HepG2 (cell line): ENCODE measurements around the gene COLGALT1. TPM values are rescaled to one million over a fixed set of nuclear protein-coding genes. Genes with fewer than 3 reads are reported as not detected.

Experiments
- CHD2 ChIP-seq: IDR thresholded peaks from 2 replicates; pipeline ENCODE4 v1.6.1; 2011; ENCODE audit warnings: low read depth, low read length, improper control_type of control experiment
- ESRRA ChIP-seq: sonication (generic); formaldehyde crosslinking; IDR thresholded peaks from 2 replicates; pipeline ENCODE4 v1.5.1; 2020; ENCODE audit warnings: mild to moderate bottlenecking, low read depth, missing genetic modification reagents
- GABPB1 ChIP-seq: IDR thresholded peaks from 2 replicates; pipeline ENCODE4 v1.6.1; 2016; ENCODE audit warnings: mild to moderate bottlenecking, missing genetic modification reagents, moderate library complexity, missing compliant biosample characterization
- GFI1 ChIP-seq: sonication (generic); formaldehyde crosslinking; IDR thresholded peaks from 2 replicates; pipeline ENCODE4 v1.5.0; 2020; ENCODE audit warnings: missing genetic modification reagents, mild to moderate bottlenecking, borderline replicate concordance
- HNF4A ChIP-seq: sonication (generic); formaldehyde crosslinking; IDR thresholded peaks from 2 replicates; pipeline ENCODE4 v1.4.0; 2020; ENCODE audit warnings: missing genetic modification reagents
- HNRNPH1 ChIP-seq: fragments of 200-400 bp; formaldehyde crosslinking; optimal IDR thresholded peaks from 2 replicates; pipeline ENCODE3; 2017; ENCODE audit warnings: mild to moderate bottlenecking, low read depth, low read length
- HNRNPL ChIP-seq: fragments of 200-400 bp; formaldehyde crosslinking; IDR thresholded peaks from 2 replicates; pipeline ENCODE4 v1.6.1; 2017; ENCODE audit warnings: mild to moderate bottlenecking, low read depth, low read length
- KLF12 ChIP-seq: sonication (generic); formaldehyde crosslinking; IDR thresholded peaks from 2 replicates; pipeline ENCODE4 v1.4.0; 2020; ENCODE audit warnings: missing genetic modification reagents, borderline replicate concordance
- KMT2A ChIP-seq: sonication (generic); formaldehyde crosslinking; IDR thresholded peaks from 2 replicates; pipeline ENCODE4 v1.4.0; 2020; ENCODE audit warnings: missing genetic modification reagents
- MAFK ChIP-seq, 2 experiments: IDR thresholded peaks in 1 of 2; conservative IDR thresholded peaks in 1 of 2; 2 replicates each; pipeline ENCODE4 v1.6.1; 2011; ENCODE audit warnings: improper control_type of control experiment in 2 of 2, low read length in 2 of 2
- NCOR1 ChIP-seq: fragments of 200-600 bp; sonication (generic); IDR thresholded peaks from 2 replicates; pipeline ENCODE4 v1.7.0; 2017; ENCODE audit warnings: antibody characterized with exemption, low read length, borderline replicate concordance
- NFYC ChIP-seq: IDR thresholded peaks from 2 replicates; pipeline ENCODE4 v1.6.1; 2016; ENCODE audit warnings: missing genetic modification reagents, missing compliant biosample characterization
- TFAP4 ChIP-seq: sonication (generic); IDR thresholded peaks from 2 replicates; pipeline ENCODE4 v1.6.1; 2016; ENCODE audit warnings: low read depth, borderline replicate concordance
- ZFX ChIP-seq: sonication (generic); formaldehyde crosslinking; IDR thresholded peaks from 2 replicates; pipeline ENCODE4 v1.4.0; 2020; ENCODE audit warnings: mild to moderate bottlenecking, low read depth, missing genetic modification reagents, moderate library complexity
- ZKSCAN5 ChIP-seq: sonication (generic); formaldehyde crosslinking; IDR thresholded peaks from 2 replicates; pipeline ENCODE4 v1.5.1; 2020; ENCODE audit warnings: mild to moderate bottlenecking, missing genetic modification reagents
- ZNF253 ChIP-seq: sonication (generic); formaldehyde crosslinking; IDR thresholded peaks from 2 replicates; pipeline ENCODE4 v1.8.0; 2022; ENCODE audit warnings: mild to moderate bottlenecking, missing genetic modification reagents, borderline replicate concordance
- ZNF354B ChIP-seq: sonication (generic); formaldehyde crosslinking; IDR thresholded peaks from 2 replicates; pipeline ENCODE4 v1.8.0; 2022; ENCODE audit warnings: mild to moderate bottlenecking, missing genetic modification reagents
- ZNF451 ChIP-seq: sonication (generic); formaldehyde crosslinking; IDR thresholded peaks from 2 replicates; pipeline ENCODE4 v1.5.0; 2020; ENCODE audit warnings: mild to moderate bottlenecking, missing genetic modification reagents
- ZNF513 ChIP-seq: sonication (generic); formaldehyde crosslinking; conservative IDR thresholded peaks from 2 replicates; pipeline ENCODE4 v1.5.0; 2020; ENCODE audit warnings: missing genetic modification reagents
- ZNF777 ChIP-seq: sonication (generic); formaldehyde crosslinking; IDR thresholded peaks from 2 replicates; pipeline ENCODE4 v1.4.0; 2020; ENCODE audit warnings: missing genetic modification reagents
- ZNF784 ChIP-seq: sonication (generic); formaldehyde crosslinking; IDR thresholded peaks from 2 replicates; pipeline ENCODE4 v1.5.1; 2020; ENCODE audit warnings: missing genetic modification reagents, mild to moderate bottlenecking, borderline replicate concordance
- ZNF839 ChIP-seq: sonication (generic); formaldehyde crosslinking; IDR thresholded peaks from 2 replicates; pipeline ENCODE4 v1.4.0; 2020; ENCODE audit warnings: missing genetic modification reagents, mild to moderate bottlenecking, borderline replicate concordance
- polyA plus RNA-seq, 8 experiments: library from polyadenylated mRNA; depleted of rRNA in 3 of 8; stranded (reverse) in 7 of 8; unstranded in 1 of 8; fragments of >200 nt; fragmentation: Illumina TruSeq in 4 of 8; extraction: Trizol in 4 of 8; gene quantifications; 2 replicates each; pipeline versions ENCODE4 v1.2.1 to v1.2.3, GENCODE V29; 2011 to 2016; ENCODE audit warnings: low read depth in 4 of 8, missing spikeins in 1 of 8, mixed read lengths in 1 of 8; ENCODE audit not compliant: insufficient read depth in 1 of 8
- total RNA-seq, 5 experiments: library from RNA; depleted of rRNA; stranded (reverse); fragments of >200 nt; fragmentation: Illumina TruSeq; extraction: Trizol; gene quantifications; 2 replicates each; pipeline ENCODE4 v1.2.3, GENCODE V29; 2016; ENCODE audit warnings: low read depth in 1 of 5
- TF ChIP-seq, protein P1 (sequence below): sonication (generic); formaldehyde crosslinking; IDR thresholded peaks from 2 replicates; pipeline ENCODE4 v1.4.0; 2020; ENCODE audit warnings: missing genetic modification reagents, borderline replicate concordance

Gene COLGALT1
- total and polyA plus RNA-seq, 2 of the 13 experiments (the other 11 are each of a cell fraction or from before 2014, with no cell fraction given): 58.0 to 211 TPM

- TF ChIP-seq ZNF354B (CRISPR knock-in tag): peak; percentile 99
- TF ChIP-seq NFYC: peak; percentile 60
- 0 out of 2 replicates have a peak, but pooled peaks have one; percentile 15 for TF ChIP-seq CHD2
- TF ChIP-seq GABPB1: peak; percentile 82
- peak; percentile 87 for TF ChIP-seq ZFX (CRISPR knock-in tag)
- peak; percentile 96 for TF ChIP-seq ZNF253 (CRISPR knock-in tag)
- TF ChIP-seq MAFK (conservative IDR thresholded peaks at IDR 0.05 in 1 of 2, IDR thresholded peaks at IDR 0.05 in 1 of 2; ENCODE audit: low read length in 2 of 2): no peak
- no peak for TF ChIP-seq ZNF513
- TF ChIP-seq ZKSCAN5 (CRISPR knock-in tag): no peak
- TF ChIP-seq, protein P1, sequence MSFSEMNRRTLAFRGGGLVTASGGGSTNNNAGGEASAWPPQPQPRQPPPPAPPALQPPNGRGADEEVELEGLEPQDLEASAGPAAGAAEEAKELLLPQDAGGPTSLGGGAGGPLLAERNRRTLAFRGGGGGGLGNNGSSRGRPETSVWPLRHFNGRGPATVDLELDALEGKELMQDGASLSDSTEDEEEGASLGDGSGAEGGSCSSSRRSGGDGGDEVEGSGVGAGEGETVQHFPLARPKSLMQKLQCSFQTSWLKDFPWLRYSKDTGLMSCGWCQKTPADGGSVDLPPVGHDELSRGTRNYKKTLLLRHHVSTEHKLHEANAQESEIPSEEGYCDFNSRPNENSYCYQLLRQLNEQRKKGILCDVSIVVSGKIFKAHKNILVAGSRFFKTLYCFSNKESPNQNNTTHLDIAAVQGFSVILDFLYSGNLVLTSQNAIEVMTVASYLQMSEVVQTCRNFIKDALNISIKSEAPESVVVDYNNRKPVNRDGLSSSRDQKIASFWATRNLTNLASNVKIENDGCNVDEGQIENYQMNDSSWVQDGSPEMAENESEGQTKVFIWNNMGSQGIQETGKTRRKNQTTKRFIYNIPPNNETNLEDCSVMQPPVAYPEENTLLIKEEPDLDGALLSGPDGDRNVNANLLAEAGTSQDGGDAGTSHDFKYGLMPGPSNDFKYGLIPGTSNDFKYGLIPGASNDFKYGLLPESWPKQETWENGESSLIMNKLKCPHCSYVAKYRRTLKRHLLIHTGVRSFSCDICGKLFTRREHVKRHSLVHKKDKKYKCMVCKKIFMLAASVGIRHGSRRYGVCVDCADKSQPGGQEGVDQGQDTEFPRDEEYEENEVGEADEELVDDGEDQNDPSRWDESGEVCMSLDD: peak; percentile 80
- TF ChIP-seq KLF12 (CRISPR knock-in tag): peak; percentile 97
- TF ChIP-seq ESRRA: peak; percentile 85; the same call in 1 of the 2 replicates
- TF ChIP-seq TFAP4: peak; percentile 72; the same call in 1 of the 2 replicates
- TF ChIP-seq KMT2A: peak; percentile 48; the same call in 1 of the 2 replicates
- TF ChIP-seq ZNF777 (CRISPR knock-in tag): peak; percentile 90
- TF ChIP-seq ZNF451 (CRISPR knock-in tag): peak; percentile 99
- TF ChIP-seq HNF4A (CRISPR knock-in tag): no peak
- TF ChIP-seq HNRNPL: no peak
- TF ChIP-seq GFI1 (CRISPR knock-in tag): peak; percentile 91
- TF ChIP-seq HNRNPH1: no peak
- TF ChIP-seq ZNF839: peak; percentile 91; the same call in 1 of the 2 replicates
- TF ChIP-seq NCOR1: no peak
- TF ChIP-seq ZNF784 (CRISPR knock-in tag): peak; percentile 98
These were observed 50.5 kb downstream of the COLGALT1 start (continued) for GRCh38 chr19:17605761-17606589.
